GM13976 (cell line): ENCODE results near the gene MSH5.

Experiments used
- DNase-seq: peaks from one replicate; pipeline ENCODE4 v3.0.0; 2012; ENCODE audit warnings: low spot score
- in situ Hi-C: fragments of 300-500 bp; cut with MboI; formaldehyde crosslinking; loops from one replicate; pipeline ENCODE4 v1.12.0; 2022; ENCODE audit warnings: low sequenced_read_pairs, mixed read lengths, inconsistent platforms; ENCODE audit not compliant: unreplicated experiment
- TF ChIP-seq, protein P1 (sequence below): IDR thresholded peaks from 2 replicates; pipeline ENCODE4 v1.5.1; 2012; ENCODE audit warnings: borderline replicate concordance, mild to moderate bottlenecking; ENCODE audit not compliant: insufficient read depth; ENCODE audit errors: extremely low read depth, missing control alignments, control extremely low read depth

The MSH5 gene

GRCh38 chr6:31725502-31726350, 14.1 kb upstream of the MSH5 start:
- in situ Hi-C loops = no loop called here
- TF ChIP-seq, protein P1, sequence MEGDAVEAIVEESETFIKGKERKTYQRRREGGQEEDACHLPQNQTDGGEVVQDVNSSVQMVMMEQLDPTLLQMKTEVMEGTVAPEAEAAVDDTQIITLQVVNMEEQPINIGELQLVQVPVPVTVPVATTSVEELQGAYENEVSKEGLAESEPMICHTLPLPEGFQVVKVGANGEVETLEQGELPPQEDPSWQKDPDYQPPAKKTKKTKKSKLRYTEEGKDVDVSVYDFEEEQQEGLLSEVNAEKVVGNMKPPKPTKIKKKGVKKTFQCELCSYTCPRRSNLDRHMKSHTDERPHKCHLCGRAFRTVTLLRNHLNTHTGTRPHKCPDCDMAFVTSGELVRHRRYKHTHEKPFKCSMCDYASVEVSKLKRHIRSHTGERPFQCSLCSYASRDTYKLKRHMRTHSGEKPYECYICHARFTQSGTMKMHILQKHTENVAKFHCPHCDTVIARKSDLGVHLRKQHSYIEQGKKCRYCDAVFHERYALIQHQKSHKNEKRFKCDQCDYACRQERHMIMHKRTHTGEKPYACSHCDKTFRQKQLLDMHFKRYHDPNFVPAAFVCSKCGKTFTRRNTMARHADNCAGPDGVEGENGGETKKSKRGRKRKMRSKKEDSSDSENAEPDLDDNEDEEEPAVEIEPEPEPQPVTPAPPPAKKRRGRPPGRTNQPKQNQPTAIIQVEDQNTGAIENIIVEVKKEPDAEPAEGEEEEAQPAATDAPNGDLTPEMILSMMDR = no peak
- no peak for DNase-seq

DNA sequence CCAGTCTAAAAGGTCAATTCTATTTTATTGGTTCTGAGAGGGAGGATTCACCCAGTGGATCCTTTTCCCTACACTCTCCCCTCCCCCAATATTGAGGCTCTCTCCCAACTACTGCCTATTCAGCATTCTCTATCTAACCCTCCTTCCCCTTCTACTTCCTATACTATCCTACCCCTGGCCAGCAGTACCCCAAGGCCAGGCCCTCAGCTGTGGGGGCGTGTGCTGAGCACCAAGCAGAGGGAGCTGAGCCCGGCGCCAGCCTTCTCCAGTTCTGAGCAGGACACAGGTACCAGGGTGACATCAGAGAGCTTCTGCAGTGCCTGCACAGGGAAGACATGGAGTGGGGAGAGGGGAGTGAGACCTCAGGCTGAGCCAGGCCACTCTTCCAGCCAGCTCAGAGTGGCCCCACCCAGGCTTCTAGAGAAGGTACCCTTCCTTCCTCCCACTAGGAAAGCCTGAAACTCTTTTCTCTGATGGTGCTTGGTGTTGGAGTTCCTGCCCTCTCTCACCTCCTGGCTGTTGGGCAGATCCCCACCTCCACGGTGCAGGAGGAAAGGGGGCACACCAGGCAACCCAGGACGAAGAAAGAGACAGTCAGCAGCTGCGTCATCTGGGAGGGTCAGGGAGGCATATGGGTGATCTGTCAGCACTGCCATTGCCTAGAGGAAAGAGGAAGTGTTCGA, 12.6 kb upstream of the MSH5 start:
- in situ Hi-C loops = no loop called here
- DNase-seq = peak; percentile 84
- TF ChIP-seq, protein P1 = no peak

DNA sequence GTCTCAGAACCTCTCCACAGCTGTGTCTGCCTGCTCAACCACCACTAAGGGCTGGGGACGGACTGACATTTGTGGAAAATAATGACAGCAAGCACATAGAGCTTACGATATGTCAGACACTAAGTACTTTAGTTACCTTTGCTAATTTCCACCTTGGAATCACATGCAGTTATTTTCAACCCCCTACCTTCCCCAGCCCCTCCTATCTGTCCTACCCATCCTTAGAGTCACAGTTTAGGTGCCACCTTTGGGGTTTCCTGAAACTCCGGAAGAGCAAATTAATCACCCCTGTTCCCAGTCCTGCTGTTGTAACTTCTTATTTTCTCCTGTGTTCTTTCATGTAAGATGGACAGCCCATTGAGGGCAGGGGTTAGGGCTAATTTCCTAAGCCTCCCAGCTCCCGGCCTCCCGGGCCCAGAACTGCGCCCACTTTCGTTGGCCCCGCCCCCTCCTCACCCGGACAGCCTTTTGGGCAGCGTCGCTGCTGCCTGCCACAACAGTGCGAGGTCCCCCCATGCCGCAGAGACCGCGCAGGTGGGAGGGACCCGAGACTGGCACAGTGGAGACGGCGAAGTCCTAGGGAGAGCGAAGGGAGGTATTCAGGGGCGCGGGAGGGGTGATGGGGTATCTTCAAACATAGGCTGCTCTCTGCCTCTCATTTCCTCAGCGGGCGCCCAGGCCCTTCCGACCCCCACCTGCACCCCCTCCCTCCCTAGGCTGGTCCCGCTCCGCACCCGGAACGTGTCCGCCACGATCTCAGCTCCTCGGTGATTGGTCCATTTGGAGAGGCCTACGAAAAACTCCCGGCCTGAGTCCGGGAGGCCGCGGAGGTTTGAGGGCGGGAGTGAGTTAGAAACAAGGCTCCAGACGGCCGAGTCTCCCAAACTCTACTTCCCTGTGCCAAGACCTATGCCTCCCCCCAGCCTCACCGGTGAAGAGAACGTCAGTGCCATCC, 11.8 kb upstream of the MSH5 start:
- no peak for DNase-seq
- in situ Hi-C loops = no loop called here
- TF ChIP-seq, protein P1 = no peak

- DNase-seq = no peak
- in situ Hi-C loops = no loop called here
- TF ChIP-seq, protein P1 = no peak
Observed at GRCh38 chr6:31728767-31729514, 10.9 kb upstream of the MSH5 start, which contains the start of gene DDAH2. DDAH2 (minus strand) TSS chr6:31729299; CDS start chr6:31729161, 138 bp downstream.

DNA sequence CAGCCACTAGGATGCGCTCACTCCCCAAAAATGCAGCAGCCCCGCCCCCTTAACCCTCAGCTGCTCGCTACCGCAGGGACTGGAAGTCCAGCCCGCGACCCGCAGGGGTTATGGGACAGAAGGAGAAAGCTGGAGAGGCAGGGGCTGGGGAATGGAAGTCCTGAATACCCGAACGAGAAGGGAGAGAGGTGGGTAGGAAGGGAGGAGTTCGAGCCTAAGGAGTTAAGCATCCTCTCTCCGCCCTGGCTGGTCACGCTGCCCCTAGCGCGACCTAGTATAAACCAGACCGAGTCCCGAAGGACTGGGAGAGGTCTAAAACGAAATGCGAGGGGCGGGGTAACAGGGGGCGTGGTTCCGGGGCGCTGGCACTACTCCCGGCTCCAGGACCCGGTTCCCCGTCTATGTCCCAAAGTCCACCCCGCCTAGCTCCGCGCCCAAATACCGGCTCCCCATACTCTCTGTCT, 10.3 kb upstream of the MSH5 start:
- TF ChIP-seq, protein P1 = peak; percentile 86
- peak; percentile 86 for DNase-seq
- in situ Hi-C loops = no loop called here
